WTC11 (cell line): ENCODE data around the gene TSPAN9. TPM values are rescaled to one million over a fixed set of nuclear protein-coding genes. Genes with fewer than 3 reads are reported as not detected.

ENCODE experiments used
- ATAC-seq: fragments of 200-7000 bp; cut with Tn5 transposase; 2 replicates; pipeline ENCODE4 v1.10.0; 2021; ENCODE audit warnings: mild to moderate bottlenecking, moderate library complexity
- CTCF ChIA-PET: fragments of 300-600 bp; sonication (Branson Sonifier 250); formaldehyde crosslinking; loops from one replicate; lab custom pipeline; 2021; ENCODE audit warnings: antibody characterized with exemption; lab: Charles Lee
- POLR2A ChIA-PET: fragments of 350-600 bp; sonication (Branson Sonifier 250); formaldehyde crosslinking; loops from one replicate; lab custom pipeline; 2021; ENCODE audit warnings: antibody characterized with exemption; lab: Charles Lee
- DNase-seq: peaks from one replicate; pipeline ENCODE4 v3.0.0; 2021; ENCODE audit warnings: low spot score
- H3K27ac Mint-ChIP-seq: 2 replicates; pipeline ENCODE4 v1.8.0; 2021; ENCODE audit warnings: mixed read lengths
- H3K27me3 Mint-ChIP-seq: 2 replicates; pipeline ENCODE4 v1.8.0; 2021; ENCODE audit warnings: low read depth, mild to moderate bottlenecking, moderate library complexity, mixed read lengths
- H3K36me3 Mint-ChIP-seq: 2 replicates; pipeline ENCODE4 v1.8.0; 2021; ENCODE audit warnings: mixed read lengths
- H3K4me1 Mint-ChIP-seq: 2 replicates; pipeline ENCODE4 v1.8.0; 2022; ENCODE audit warnings: mixed read lengths
- H3K4me3 Mint-ChIP-seq: 2 replicates; pipeline ENCODE4 v1.8.0; 2021; ENCODE audit warnings: mild to moderate bottlenecking, moderate library complexity, mixed read lengths
- H3K9me3 Mint-ChIP-seq: 2 replicates; pipeline ENCODE4 v1.8.0; 2021; ENCODE audit warnings: mixed read lengths
- CTCF ChIP-seq: fragments of 200-600 bp; IDR thresholded peaks from 2 replicates; pipeline ENCODE4 v1.8.0; 2022; ENCODE audit warnings: antibody characterized with exemption
- HMGA2 ChIP-seq: fragments of 250-450 bp; sonication (Bioruptor Pico); IDR thresholded peaks from 2 replicates; pipeline ENCODE4 v1.4.0; 2021; ENCODE audit warnings: mild to moderate bottlenecking, moderate library complexity
- KAT7 ChIP-seq: sonication (generic); formaldehyde crosslinking; IDR thresholded peaks from 2 replicates; pipeline ENCODE4 v1.8.1; 2023; ENCODE audit warnings: missing genetic modification reagents, mild to moderate bottlenecking, borderline replicate concordance
- NFYB ChIP-seq: sonication (generic); formaldehyde crosslinking; conservative IDR thresholded peaks from 2 replicates; pipeline ENCODE4 v1.8.0; 2022; ENCODE audit warnings: low read depth, missing genetic modification reagents
- NR2C2 ChIP-seq: sonication (generic); formaldehyde crosslinking; IDR thresholded peaks from 2 replicates; pipeline ENCODE4 v1.8.0; 2022; ENCODE audit warnings: mild to moderate bottlenecking, missing genetic modification reagents
- NR3C1 ChIP-seq: sonication (generic); formaldehyde crosslinking; conservative IDR thresholded peaks from 2 replicates; pipeline ENCODE4 v1.8.1; 2023; ENCODE audit warnings: low read depth, mild to moderate bottlenecking, missing genetic modification reagents
- USF2 ChIP-seq: sonication (generic); formaldehyde crosslinking; IDR thresholded peaks from 2 replicates; pipeline ENCODE4 v1.8.1; 2023; ENCODE audit warnings: mild to moderate bottlenecking, missing genetic modification reagents, moderate library complexity
- ZNF232 ChIP-seq: sonication (generic); formaldehyde crosslinking; IDR thresholded peaks from 2 replicates; pipeline ENCODE4 v1.8.0; 2022; ENCODE audit warnings: mild to moderate bottlenecking, missing genetic modification reagents
- ZNF317 ChIP-seq: sonication (generic); formaldehyde crosslinking; IDR thresholded peaks from 2 replicates; pipeline ENCODE4 v1.8.1; 2023; ENCODE audit warnings: low read depth, mild to moderate bottlenecking, moderate library complexity, missing genetic modification reagents, borderline replicate concordance
- ZSCAN18 ChIP-seq: fragments of 250-450 bp; sonication (Bioruptor Pico); IDR thresholded peaks from 2 replicates; pipeline ENCODE4 v2.1.2; 2022; ENCODE audit warnings: mild to moderate bottlenecking, moderate library complexity
- total RNA-seq: library from RNA; stranded (reverse); gene quantifications from 3 replicates; pipeline ENCODE4 v1.2.3, GENCODE V29; 2021
- TF ChIP-seq, protein P1 (sequence below): sonication (generic); formaldehyde crosslinking; IDR thresholded peaks from 2 replicates; pipeline ENCODE4 v1.8.0; 2022; ENCODE audit warnings: mild to moderate bottlenecking, missing genetic modification reagents
- TF ChIP-seq, protein P2 (sequence below): sonication (generic); formaldehyde crosslinking; IDR thresholded peaks from 2 replicates; pipeline ENCODE4 v1.8.0; 2023; ENCODE audit warnings: mild to moderate bottlenecking, missing genetic modification reagents
- TF ChIP-seq, protein P3 (sequence below): sonication (generic); formaldehyde crosslinking; IDR thresholded peaks from 2 replicates; pipeline ENCODE4 v1.8.1; 2023; ENCODE audit warnings: mild to moderate bottlenecking, missing genetic modification reagents, borderline replicate concordance

TSPAN9 gene
- total RNA-seq, 1 experiment from 2014 or later: 27.6 TPM

DNA sequence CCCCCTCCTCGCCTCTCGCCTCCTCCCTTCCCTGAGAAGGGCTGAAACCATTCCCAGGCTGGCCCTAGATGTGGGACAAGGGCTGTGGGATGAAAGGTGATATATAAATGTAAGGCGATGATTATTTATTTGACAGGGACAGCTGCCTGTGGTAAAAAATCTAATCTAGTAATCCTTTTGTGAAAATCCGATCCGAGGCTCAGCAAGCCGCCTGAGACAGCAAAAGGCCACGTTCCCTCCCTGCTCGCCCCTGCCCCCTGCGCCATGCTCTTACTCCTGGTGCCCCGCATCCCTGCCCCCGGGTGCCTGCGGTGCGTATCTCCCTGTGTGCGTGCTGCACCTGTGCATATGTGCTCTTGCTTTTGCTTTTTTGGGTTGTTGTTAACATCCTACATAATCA, 65.2 kb downstream of the TSPAN9 start (continued):
- no peak for TF ChIP-seq ZNF317 (CRISPR knock-in tag)
- TF ChIP-seq ZSCAN18 (CRISPR knock-in tag): no peak
- no peak for TF ChIP-seq NR3C1 (CRISPR knock-in tag)
- no peak for TF ChIP-seq NR2C2 (CRISPR knock-in tag)
- TF ChIP-seq, all 79 proteins: peak for 0

- Mint-ChIP-seq H3K4me1 (peaks cover 28% of the 10 kb centered on the region), H3K36me3 (no peaks in the 10 kb centered on the region; the same call in 1 of the 2 replicates), H3K9me3 (peaks cover 3% of the 10 kb centered on the region; the same call in 1 of the 2 replicates), H3K4me3 (no peak overlapping the region), H3K27ac (no peak overlapping the region)
- TF ChIP-seq, protein P1, sequence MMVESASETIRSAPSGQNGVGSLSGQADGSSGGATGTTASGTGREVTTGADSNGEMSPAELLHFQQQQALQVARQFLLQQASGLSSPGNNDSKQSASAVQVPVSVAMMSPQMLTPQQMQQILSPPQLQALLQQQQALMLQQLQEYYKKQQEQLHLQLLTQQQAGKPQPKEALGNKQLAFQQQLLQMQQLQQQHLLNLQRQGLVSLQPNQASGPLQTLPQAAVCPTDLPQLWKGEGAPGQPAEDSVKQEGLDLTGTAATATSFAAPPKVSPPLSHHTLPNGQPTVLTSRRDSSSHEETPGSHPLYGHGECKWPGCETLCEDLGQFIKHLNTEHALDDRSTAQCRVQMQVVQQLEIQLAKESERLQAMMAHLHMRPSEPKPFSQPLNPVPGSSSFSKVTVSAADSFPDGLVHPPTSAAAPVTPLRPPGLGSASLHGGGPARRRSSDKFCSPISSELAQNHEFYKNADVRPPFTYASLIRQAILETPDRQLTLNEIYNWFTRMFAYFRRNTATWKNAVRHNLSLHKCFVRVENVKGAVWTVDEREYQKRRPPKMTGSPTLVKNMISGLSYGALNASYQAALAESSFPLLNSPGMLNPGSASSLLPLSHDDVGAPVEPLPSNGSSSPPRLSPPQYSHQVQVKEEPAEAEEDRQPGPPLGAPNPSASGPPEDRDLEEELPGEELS (CRISPR knock-in tag): no peak
- TF ChIP-seq ZNF232 (CRISPR knock-in tag) (no peak), HMGA2 (CRISPR knock-in tag) (no peak), NFYB (CRISPR knock-in tag) (no peak), KAT7 (no peak), CTCF (no peak), USF2 (CRISPR knock-in tag) (no peak)
- TF ChIP-seq, protein P2, sequence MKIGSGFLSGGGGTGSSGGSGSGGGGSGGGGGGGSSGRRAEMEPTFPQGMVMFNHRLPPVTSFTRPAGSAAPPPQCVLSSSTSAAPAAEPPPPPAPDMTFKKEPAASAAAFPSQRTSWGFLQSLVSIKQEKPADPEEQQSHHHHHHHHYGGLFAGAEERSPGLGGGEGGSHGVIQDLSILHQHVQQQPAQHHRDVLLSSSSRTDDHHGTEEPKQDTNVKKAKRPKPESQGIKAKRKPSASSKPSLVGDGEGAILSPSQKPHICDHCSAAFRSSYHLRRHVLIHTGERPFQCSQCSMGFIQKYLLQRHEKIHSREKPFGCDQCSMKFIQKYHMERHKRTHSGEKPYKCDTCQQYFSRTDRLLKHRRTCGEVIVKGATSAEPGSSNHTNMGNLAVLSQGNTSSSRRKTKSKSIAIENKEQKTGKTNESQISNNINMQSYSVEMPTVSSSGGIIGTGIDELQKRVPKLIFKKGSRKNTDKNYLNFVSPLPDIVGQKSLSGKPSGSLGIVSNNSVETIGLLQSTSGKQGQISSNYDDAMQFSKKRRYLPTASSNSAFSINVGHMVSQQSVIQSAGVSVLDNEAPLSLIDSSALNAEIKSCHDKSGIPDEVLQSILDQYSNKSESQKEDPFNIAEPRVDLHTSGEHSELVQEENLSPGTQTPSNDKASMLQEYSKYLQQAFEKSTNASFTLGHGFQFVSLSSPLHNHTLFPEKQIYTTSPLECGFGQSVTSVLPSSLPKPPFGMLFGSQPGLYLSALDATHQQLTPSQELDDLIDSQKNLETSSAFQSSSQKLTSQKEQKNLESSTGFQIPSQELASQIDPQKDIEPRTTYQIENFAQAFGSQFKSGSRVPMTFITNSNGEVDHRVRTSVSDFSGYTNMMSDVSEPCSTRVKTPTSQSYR (CRISPR knock-in tag): no peak
- TF ChIP-seq, protein P3, sequence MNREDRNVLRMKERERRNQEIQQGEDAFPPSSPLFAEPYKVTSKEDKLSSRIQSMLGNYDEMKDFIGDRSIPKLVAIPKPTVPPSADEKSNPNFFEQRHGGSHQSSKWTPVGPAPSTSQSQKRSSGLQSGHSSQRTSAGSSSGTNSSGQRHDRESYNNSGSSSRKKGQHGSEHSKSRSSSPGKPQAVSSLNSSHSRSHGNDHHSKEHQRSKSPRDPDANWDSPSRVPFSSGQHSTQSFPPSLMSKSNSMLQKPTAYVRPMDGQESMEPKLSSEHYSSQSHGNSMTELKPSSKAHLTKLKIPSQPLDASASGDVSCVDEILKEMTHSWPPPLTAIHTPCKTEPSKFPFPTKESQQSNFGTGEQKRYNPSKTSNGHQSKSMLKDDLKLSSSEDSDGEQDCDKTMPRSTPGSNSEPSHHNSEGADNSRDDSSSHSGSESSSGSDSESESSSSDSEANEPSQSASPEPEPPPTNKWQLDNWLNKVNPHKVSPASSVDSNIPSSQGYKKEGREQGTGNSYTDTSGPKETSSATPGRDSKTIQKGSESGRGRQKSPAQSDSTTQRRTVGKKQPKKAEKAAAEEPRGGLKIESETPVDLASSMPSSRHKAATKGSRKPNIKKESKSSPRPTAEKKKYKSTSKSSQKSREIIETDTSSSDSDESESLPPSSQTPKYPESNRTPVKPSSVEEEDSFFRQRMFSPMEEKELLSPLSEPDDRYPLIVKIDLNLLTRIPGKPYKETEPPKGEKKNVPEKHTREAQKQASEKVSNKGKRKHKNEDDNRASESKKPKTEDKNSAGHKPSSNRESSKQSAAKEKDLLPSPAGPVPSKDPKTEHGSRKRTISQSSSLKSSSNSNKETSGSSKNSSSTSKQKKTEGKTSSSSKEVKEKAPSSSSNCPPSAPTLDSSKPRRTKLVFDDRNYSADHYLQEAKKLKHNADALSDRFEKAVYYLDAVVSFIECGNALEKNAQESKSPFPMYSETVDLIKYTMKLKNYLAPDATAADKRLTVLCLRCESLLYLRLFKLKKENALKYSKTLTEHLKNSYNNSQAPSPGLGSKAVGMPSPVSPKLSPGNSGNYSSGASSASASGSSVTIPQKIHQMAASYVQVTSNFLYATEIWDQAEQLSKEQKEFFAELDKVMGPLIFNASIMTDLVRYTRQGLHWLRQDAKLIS (CRISPR knock-in tag): no peak
- TF ChIP-seq, all 79 proteins: peak for 0
- ChIA-PET CTCF (interaction anchor here (0.6 to 2.2 kb wide), 8 partner anchors 9 to 131 kb away, joined by 3 to 10 read pairs (median 6); no protein-coding TSS in a partner anchor), POLR2A (no interaction called here)
- ATAC-seq (no peak), DNase-seq (no peak)
- no peaks in the 10 kb centered on the region for H3K27me3 Mint-ChIP-seq
Measured at GRCh38 chr12:3144495-3144894, 67.3 kb downstream of the TSPAN9 start.
